NOMO-1 (cell line): Measurements from ENCODE around the gene RPP38.

Experiments used
- DNase-seq, 2 experiments: peaks; one replicate each; lab custom pipeline; 2025; ENCODE audit not compliant: unreplicated experiment in 2 of 2; lab: John Stamatoyannopoulos, UW

Gene RPP38

GRCh38 chr10:15097011-15097812, at the start of gene RPP38:
RPP38 (plus strand) TSS chr10:15097355; CDS start chr10:15103315, 5,960 bp downstream.
- peak; percentile 92 for DNase-seq

GRCh38 chr10:15049533-15049932, 47.6 kb upstream of the RPP38 start:
- DNase-seq: no peak

GRCh38 chr10:15052121-15052520, 45.0 kb upstream of the RPP38 start:
- DNase-seq: no peak

- DNase-seq: no peak
These were observed 44.1 kb upstream of the RPP38 start for GRCh38 chr10:15053061-15053460.

- DNase-seq: no peak
These were observed 38.5 kb upstream of the RPP38 start for GRCh38 chr10:15058689-15059088.

GRCh38 chr10:15059914-15060313, 37.2 kb upstream of the RPP38 start:
- DNase-seq: no peak

- no peak for DNase-seq
These were observed 36.5 kb upstream of the RPP38 start for GRCh38 chr10:15060638-15061037.

- no peak for DNase-seq
These were observed 30.0 kb upstream of the RPP38 start for GRCh38 chr10:15067154-15067553.

- no peak for DNase-seq
These were observed 28.4 kb upstream of the RPP38 start for GRCh38 chr10:15068802-15069201.

GRCh38 chr10:15069230-15069629, 27.9 kb upstream of the RPP38 start:
- DNase-seq: no peak

- no peak for DNase-seq
These were observed 24.8 kb upstream of the RPP38 start for GRCh38 chr10:15072358-15072757.

- DNase-seq: no peak
These were observed 21.7 kb upstream of the RPP38 start for GRCh38 chr10:15075421-15075820.

GRCh38 chr10:15083674-15084501, 13.3 kb upstream of the RPP38 start:
- no peak for DNase-seq

GRCh38 chr10:15084502-15084922, 12.6 kb upstream of the RPP38 start:
- no peak for DNase-seq

- DNase-seq: peak; percentile 80 to 87
These were observed 8.5 kb upstream of the RPP38 start, which contains the start of gene ACBD7 for GRCh38 chr10:15088428-15089261. ACBD7 (minus strand) TSS chr10:15088776; CDS start chr10:15088728, 48 bp downstream.

- no peak for DNase-seq
These were observed 5.7 kb upstream of the RPP38 start for GRCh38 chr10:15091418-15091817.

- DNase-seq: no peak
These were observed 4.2 kb upstream of the RPP38 start for GRCh38 chr10:15092855-15093408.

GRCh38 chr10:15096661-15097010, 519 bp upstream of the RPP38 start:
- no peak for DNase-seq

- no peak for DNase-seq
These were observed 2.7 kb downstream of the RPP38 start for GRCh38 chr10:15099886-15100285.

GRCh38 chr10:15103513-15103912, 6.4 kb downstream of the RPP38 start:
- DNase-seq: no peak
